ENCODE measurements around the gene EXTL1.
A peak's percentile ranks its signal among the peaks of the same experiment; 100 is the strongest.

EXTL1 gene

GRCh38 chr1:26083208-26083607 lies 61.6 kb downstream of the EXTL1 start:
- H3K4me3 ChIP-seq (replicated peaks; ENCODE audit: low read depth, low read length): no peak overlapping the region
- TF ChIP-seq CTCF (IDR thresholded peaks at IDR 0.05; ENCODE audit: low read length, missing control alignments): no peak
- DNase-seq (ENCODE audit: low read depth): peak; percentile 27

GRCh38 chr1:26084091-26084561 lies 62.6 kb downstream of the EXTL1 start:
- no peak for DNase-seq (ENCODE audit: low read depth)
- no peak for TF ChIP-seq CTCF (IDR thresholded peaks at IDR 0.05; ENCODE audit: low read length, missing control alignments)
- H3K4me3 ChIP-seq (replicated peaks; ENCODE audit: low read depth, low read length): no peak overlapping the region

GRCh38 chr1:26084844-26085243 lies 63.3 kb downstream of the EXTL1 start:
- no peak for DNase-seq (ENCODE audit: low read depth)
- TF ChIP-seq CTCF (IDR thresholded peaks at IDR 0.05; ENCODE audit: low read length, missing control alignments): no peak
- H3K4me3 ChIP-seq (replicated peaks; ENCODE audit: low read depth, low read length): no peak overlapping the region

Data from fibroblast of pulmonary artery (primary cell).